T-helper 1 cell treated with Interleukin-12 subunit alpha and Interleukin-12 subunit beta and Interleukin-4 antibody, amounts not matched to agents 30 μg/mL and 1 μg/mL, for 36 hours (primary cell): ENCODE data around the gene B9D1.

ENCODE experiments used
- H3K27ac Mint-ChIP-seq: one replicate; pipeline ENCODE4 v1.8.0; 2021; ENCODE audit warnings: mild to moderate bottlenecking, mixed read lengths
- H3K27me3 Mint-ChIP-seq: one replicate; pipeline ENCODE4 v1.8.0; 2021; ENCODE audit warnings: low read depth, mixed read lengths
- H3K36me3 Mint-ChIP-seq: one replicate; pipeline ENCODE4 v1.8.0; 2021; ENCODE audit warnings: low read depth, mixed read lengths
- H3K4me1 Mint-ChIP-seq: one replicate; pipeline ENCODE4 v1.8.0; 2021; ENCODE audit warnings: low read depth, mixed read lengths
- H3K4me3 Mint-ChIP-seq: one replicate; pipeline ENCODE4 v1.8.0; 2021; ENCODE audit warnings: mild to moderate bottlenecking, moderate library complexity, mixed read lengths
- H3K9me3 Mint-ChIP-seq: one replicate; pipeline ENCODE4 v1.8.0; 2021; ENCODE audit warnings: mixed read lengths

Gene B9D1

DNA sequence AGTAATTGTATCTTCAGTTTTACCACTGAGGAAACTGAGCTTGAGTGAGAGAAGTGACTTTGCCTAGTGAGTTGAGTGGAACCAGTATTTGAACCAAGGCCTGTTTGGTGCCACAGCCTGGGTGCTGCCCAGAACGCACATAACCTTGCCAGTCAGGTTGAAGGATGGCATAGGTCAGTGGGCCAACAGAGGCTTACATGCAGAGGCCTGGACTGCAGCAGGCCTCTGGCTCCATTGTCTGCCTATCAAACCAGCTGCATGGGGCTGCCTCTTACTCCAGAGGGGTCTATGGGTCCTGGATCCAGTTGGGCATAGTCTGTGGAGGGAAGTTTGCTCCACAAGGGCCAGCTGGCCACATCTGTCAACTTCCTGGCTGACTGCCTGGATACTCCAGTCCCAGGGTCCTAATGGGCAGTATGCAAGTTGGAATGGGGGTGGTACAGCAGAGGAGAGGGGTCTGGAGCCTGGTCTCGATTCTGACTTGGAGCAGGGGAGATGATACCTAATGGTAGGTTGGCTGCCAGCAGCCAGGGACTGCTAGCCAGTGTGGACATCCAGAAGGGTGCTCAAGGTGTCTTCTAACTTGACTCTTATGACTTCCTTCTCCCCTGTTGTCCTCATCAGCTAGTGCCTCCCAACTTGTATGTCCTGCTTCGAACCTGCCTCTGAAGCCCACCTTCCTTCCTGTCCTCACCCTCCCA lies 37.4 kb upstream of the B9D1 start:
- H3K4me1 Mint-ChIP-seq: peaks cover 3% of the 10 kb centered on the region
- no peaks in the 10 kb centered on the region for H3K36me3 Mint-ChIP-seq
- no peaks in the 10 kb centered on the region for H3K9me3 Mint-ChIP-seq
- H3K4me3 Mint-ChIP-seq: no peak overlapping the region
- H3K27ac Mint-ChIP-seq: no peak overlapping the region
- H3K27me3 Mint-ChIP-seq: peaks cover 25% of the 10 kb centered on the region

DNA sequence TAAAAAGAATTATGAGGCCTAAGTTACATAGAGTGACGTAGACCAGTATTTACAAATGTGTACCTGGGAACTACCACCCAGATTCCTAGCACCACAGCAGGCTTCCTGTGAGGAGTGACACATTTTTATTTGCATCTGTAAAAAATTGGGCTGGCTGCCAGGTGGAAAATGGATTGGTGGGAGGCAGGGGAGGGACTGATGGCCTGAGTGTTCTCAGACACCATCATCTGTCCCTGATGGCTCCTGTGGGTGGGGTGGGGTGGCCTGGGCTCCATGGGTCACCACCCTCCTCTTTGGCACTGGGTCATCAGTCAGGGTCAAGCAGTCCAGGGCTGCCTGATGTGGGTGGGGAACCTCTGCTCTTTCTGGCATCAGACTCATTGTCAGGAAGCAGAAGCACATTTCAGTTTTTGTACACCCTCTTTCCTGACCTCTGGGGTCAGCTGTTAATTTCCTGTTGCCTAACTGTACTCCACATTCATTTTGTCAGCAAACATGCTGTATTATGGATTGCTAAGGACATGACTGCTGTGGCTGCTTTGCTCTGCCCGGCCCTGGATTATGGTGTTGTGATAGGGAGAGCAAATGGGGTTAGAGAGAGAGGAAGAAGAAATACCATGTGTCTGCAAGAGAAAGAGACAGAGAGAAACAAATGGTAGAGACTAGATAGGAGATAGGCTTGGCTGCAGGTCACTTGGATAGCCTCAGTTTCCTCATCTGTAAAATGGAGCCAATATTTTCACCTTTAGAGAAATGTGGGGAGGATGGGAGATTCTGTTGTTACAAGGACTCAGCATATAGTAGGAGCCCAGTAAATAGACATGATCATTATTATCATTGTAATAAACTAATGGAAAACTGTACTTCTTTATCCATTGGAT lies 36.0 kb upstream of the B9D1 start:
- no peaks in the 10 kb centered on the region for H3K36me3 Mint-ChIP-seq
- no peak overlapping the region for H3K27ac Mint-ChIP-seq

DNA sequence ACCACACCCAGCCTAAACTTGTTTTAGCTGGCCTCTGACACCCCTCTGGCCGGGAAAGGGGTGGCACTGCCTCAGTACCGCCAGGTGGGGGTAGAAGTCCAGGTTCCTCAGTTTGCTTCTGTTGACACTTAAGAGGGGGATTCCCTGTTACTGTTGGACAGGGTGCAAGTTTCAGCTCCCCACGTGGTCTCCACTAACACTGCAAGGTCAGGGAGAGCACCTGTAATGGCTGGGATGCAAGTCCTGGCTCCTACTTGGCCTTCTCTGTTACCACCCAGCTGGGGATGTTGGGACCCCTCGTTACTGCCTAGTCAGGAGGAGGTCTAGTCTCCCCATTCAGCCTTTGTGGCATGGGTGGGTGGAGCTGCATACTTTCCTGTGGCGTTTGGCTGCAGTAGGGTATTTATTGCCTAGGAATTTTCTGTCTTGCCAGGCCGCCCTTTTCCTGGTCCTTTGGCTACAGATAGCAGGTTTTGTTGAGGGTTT lies 35.1 kb upstream of the B9D1 start:
- peaks cover 3% of the 10 kb centered on the region for H3K4me1 Mint-ChIP-seq
- H3K36me3 Mint-ChIP-seq: no peaks in the 10 kb centered on the region
- peaks cover 43% of the 10 kb centered on the region for H3K27me3 Mint-ChIP-seq
- no peak overlapping the region for H3K4me3 Mint-ChIP-seq
- H3K27ac Mint-ChIP-seq: no peak overlapping the region
- no peaks in the 10 kb centered on the region for H3K9me3 Mint-ChIP-seq

More for the DNA sequence above, 36.0 kb upstream of the B9D1 start:
- Mint-ChIP-seq H3K4me3 (no peak overlapping the region), H3K4me1 (peaks cover 3% of the 10 kb centered on the region), H3K9me3 (no peaks in the 10 kb centered on the region), H3K27me3 (peaks cover 36% of the 10 kb centered on the region)

DNA sequence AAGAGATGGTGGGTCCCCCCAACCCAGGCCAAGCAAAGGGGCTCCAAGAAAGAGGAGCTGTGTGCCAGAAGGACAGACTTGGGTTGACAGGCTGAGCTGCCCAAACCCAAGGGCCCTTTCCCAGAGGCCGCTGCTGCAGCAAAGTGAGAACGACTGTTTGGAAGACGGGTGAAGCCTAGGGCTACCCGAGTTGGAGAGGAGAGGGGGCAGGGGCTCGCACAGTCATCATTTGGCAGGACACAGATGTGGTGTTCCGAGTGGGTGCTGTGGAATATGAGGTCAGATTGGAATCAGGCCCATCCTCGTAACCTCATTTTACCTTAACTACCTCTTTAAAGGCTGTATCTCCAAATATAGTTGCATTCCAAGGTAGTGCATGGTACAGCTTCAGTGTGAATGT lies 29.8 kb upstream of the B9D1 start:
- Mint-ChIP-seq H3K36me3 (no peaks in the 10 kb centered on the region), H3K9me3 (no peaks in the 10 kb centered on the region), H3K4me3 (no peak overlapping the region)

DNA sequence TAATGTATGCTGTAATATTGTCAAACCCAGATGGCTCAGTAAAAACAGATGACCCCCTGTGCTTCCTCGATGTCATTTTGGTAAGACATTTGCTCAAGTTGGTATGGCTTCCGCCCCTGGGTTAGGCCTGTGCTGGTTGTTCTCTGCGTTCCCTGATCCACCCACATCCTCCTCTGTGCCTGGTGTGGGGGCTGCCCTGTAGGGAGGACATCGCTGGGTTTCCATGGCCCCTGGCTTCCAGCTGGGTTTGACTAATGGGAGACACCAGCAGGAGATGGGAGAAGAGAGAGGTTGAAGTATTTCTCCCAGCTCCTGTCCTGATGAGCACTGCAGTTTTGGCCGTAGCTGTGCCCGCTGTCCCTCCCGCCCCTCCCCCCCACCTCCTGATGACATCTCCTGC lies 28.9 kb upstream of the B9D1 start:
- Mint-ChIP-seq H3K27ac (no peak overlapping the region), H3K36me3 (no peaks in the 10 kb centered on the region), H3K4me3 (no peak overlapping the region), H3K4me1 (no peaks in the 10 kb centered on the region), H3K9me3 (no peaks in the 10 kb centered on the region), H3K27me3 (peaks cover 65% of the 10 kb centered on the region)

More for the DNA sequence above, 29.8 kb upstream of the B9D1 start:
- no peak overlapping the region for H3K27ac Mint-ChIP-seq
- no peaks in the 10 kb centered on the region for H3K4me1 Mint-ChIP-seq
- peaks cover 69% of the 10 kb centered on the region for H3K27me3 Mint-ChIP-seq

DNA sequence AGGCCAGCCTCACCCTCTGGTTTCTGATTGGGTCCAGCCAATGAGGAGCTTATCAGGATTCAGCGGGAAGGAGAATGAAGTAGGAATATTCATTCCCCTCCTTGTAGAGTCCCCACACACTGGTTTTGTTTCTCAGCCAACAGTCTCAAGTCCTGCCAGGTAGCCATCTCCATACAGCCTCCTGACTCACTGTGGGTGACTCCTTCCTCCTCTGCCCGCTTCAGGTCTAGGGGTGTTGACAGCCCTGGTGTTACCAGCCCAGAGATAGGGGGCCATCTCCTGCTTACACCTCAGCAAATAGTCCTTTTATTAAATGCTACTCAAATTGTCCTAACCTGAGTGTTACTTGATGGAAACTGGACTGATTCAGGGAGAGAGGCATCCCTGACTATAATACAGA lies 28.4 kb upstream of the B9D1 start:
- Mint-ChIP-seq H3K27me3 (peaks cover 63% of the 10 kb centered on the region), H3K4me1 (no peaks in the 10 kb centered on the region), H3K9me3 (no peaks in the 10 kb centered on the region), H3K4me3 (no peak overlapping the region), H3K27ac (no peak overlapping the region), H3K36me3 (no peaks in the 10 kb centered on the region)

DNA sequence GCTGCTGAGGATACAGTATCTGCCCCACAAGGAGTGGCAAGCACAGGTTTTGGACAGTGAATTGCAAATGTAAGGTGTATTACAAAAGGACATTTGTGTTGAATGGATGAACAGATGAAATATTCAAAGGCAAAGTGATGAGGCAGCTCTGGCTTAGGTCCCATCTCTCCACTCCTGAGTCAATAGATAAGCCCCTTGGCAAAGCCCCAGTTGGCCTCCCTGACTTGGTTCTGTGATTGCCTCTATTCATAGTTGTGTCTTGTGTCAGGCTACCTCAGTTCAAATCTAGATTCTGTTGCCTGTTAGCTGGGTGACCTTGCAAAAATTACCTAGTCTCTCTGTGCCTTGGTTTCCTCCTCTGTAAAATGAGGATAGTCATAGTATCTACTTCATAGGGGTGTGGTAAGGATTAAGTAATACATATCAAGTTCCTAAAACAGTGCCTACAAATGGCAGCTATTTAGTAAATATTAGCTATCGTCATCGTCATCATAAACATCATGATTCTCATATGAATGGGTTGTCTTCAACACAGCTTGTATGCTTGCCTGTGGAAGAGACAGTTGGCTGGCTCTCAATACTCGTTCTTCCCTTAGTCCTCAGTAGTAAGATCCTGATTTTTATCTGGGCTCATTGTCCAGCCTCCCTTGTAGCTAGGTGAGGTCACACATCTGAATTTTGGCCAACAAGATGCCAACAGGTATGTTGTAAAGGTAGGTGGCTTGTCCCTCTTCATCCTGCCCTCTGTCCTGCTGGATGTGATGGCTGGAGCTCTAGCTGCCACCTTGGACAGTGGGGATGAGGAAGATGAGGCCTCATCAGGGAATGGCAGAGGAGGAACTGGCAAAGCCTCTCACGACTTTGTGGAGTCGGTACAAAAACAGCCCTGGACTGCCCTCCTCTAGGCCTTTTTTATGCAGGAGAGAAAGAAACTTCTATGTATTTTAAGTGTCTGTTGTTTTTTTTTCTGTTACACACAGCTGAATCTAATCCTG lies 26.6 kb upstream of the B9D1 start:
- Mint-ChIP-seq H3K4me1 (peaks cover 1% of the 10 kb centered on the region), H3K27me3 (peaks cover 51% of the 10 kb centered on the region), H3K36me3 (peaks cover 5% of the 10 kb centered on the region), H3K9me3 (no peaks in the 10 kb centered on the region), H3K4me3 (no peak overlapping the region), H3K27ac (no peak overlapping the region)

DNA sequence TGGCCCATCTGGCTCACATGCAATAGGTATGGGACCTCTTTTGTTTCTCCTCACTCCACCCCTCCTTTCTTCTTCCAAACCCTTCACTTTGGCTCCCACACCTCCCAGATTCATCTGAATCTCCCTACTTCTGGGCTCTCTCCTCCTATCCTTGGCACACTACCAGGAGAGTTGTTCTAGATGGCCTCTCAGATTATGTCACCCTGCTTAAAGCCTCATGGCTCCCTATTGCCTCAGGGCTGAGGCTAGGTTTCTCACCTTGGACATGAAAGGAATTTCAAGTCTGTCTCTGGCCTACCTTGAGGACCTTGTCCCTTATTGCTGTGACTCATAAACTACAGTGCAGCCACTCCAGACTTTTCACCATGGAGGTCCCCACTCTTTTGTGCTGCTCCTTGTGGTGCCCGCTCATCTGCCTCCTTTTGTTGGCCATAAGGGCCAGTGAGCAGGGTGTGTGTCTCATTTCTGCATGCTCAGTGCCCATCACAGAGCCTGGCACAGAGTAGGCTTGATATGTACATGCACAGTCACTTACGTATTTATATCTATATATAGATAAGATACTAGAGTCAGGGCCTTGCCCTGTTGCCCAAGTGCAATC lies 25.5 kb upstream of the B9D1 start:
- Mint-ChIP-seq H3K36me3 (peaks cover 10% of the 10 kb centered on the region), H3K4me3 (no peak overlapping the region), H3K4me1 (peaks cover 2% of the 10 kb centered on the region), H3K27me3 (peaks cover 41% of the 10 kb centered on the region), H3K9me3 (no peaks in the 10 kb centered on the region), H3K27ac (no peak overlapping the region)

DNA sequence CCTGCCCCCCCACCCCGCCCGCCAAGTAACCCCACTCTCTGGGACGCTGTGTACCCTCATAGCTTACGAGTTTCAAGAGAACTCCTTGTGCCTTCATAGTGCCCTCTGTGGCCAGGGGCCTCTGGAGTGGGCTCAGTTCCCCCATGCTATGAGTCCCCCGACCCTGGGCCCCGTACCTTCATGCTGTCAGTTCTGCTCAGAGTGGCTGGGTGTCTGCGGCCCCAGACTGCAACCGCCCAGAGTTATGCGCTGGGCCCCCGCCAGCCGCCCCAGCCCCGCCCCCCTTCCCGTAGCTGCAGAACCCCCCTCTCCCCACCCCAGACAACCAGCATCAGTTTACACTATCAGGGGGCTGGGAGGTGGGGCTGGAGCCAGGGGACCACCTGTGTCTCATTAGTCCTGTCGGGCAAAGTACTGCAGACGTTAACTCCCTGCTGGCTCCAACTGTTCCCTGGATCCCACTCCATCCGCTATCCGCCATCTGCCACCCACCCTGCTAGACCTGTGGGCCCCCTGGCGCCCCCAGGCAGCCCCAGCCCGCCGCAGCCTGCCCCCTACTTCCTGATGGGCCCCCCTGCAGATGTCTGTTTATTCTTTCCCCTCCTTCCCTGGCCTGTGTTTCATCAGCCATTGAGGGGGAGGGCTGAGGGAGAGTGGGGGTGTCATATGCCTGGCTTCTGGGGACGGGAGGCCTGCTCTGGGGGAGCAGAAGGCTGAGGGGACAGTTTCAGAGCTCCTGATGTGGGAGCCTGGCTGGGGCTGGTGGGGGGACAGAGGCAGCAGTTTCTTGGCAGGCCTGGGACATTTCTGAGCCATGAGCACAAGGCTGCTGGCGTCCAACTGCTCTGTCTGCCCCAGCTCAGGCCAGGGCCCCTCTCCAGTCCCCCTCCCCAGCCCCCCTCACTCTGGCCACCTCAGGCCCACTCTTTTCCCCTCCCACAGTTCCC lies 24.7 kb upstream of the B9D1 start, which contains the start of gene MFAP4:
TSS of gene MFAP4 (minus strand) at position 217 of the 947 bp plus-strand sequence. CDS start at position 182, 35 bp downstream.
- H3K9me3 Mint-ChIP-seq: no peaks in the 10 kb centered on the region
- H3K27me3 Mint-ChIP-seq: peaks cover 35% of the 10 kb centered on the region
- peaks cover 2% of the 10 kb centered on the region for H3K4me1 Mint-ChIP-seq
- no peak within 1 kb of the TSS for H3K4me3 Mint-ChIP-seq
- H3K36me3 Mint-ChIP-seq: peaks cover 13% of the 10 kb centered on the region
- no peak within 1 kb of the TSS for H3K27ac Mint-ChIP-seq

DNA sequence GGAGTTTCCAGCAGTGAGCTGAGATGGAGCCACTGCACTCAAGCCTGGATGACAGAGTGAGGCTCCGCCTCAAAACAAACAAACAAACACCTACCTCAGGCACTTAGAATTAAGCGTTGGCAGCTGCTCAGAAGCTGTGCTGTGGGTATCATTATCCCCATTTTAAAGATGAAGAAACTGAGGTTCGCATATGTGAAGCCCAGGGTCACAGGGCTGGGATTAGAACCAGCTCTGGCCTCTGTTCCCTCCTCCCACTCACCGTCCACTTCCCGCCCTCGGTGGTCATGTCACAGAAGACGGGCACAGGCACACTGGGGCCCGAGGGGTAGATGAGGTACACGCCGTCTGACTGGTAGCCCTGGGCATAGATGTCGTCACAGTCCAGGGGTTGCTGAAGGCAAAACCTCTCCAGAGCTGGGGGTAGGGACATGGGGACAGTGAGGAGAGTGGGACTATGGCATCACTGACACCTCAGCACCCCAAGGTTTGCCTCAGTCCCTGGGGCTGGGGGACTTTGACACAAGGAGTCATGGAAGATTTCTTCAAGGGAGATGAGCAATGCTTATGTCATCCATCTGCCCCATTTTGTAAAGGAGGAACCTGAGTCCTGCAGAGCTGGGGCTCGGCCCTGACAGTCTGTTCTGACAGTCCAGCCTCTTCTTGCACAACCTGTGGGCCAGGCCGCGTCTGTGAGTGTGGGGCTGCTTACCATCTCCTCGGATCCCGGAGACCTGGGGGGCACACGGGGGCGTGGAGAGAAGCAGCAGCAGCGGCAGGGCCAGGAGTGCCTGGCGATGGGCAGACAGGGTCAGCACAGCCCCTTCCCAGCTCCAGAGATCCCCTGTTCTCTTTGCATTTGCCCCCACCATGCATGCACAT lies 23.8 kb upstream of the B9D1 start:
- H3K4me3 Mint-ChIP-seq: no peak overlapping the region
- peaks cover 33% of the 10 kb centered on the region for H3K27me3 Mint-ChIP-seq
- H3K4me1 Mint-ChIP-seq: peaks cover 2% of the 10 kb centered on the region
- H3K9me3 Mint-ChIP-seq: no peaks in the 10 kb centered on the region
- peaks cover 15% of the 10 kb centered on the region for H3K36me3 Mint-ChIP-seq
- H3K27ac Mint-ChIP-seq: no peak overlapping the region

DNA sequence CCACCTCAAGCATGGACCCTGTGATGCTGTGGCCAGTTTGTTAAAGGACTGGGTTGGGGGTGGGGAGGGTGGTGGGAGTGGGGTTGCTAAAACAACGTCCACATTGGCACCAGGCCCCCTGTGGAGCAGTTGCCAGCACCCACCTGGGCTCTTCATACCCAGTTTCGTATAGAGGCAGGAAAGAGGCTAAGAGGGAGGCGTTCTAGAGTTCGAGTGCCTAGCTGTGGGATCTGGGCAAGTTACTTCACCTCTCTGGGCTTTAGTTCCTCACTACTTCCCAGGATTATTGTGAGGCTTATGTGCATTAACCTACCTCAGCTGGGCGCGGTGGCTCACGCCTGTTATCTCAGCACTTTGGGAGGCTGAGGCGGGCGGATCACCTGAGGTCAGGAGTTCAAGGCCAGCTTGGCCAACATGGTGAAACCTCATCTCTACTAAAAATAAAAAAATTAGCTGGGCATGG lies 23.0 kb upstream of the B9D1 start:
- Mint-ChIP-seq H3K36me3 (peaks cover 21% of the 10 kb centered on the region), H3K4me1 (peaks cover 2% of the 10 kb centered on the region), H3K9me3 (no peaks in the 10 kb centered on the region), H3K27me3 (peaks cover 27% of the 10 kb centered on the region), H3K4me3 (no peak overlapping the region), H3K27ac (no peak overlapping the region)

DNA sequence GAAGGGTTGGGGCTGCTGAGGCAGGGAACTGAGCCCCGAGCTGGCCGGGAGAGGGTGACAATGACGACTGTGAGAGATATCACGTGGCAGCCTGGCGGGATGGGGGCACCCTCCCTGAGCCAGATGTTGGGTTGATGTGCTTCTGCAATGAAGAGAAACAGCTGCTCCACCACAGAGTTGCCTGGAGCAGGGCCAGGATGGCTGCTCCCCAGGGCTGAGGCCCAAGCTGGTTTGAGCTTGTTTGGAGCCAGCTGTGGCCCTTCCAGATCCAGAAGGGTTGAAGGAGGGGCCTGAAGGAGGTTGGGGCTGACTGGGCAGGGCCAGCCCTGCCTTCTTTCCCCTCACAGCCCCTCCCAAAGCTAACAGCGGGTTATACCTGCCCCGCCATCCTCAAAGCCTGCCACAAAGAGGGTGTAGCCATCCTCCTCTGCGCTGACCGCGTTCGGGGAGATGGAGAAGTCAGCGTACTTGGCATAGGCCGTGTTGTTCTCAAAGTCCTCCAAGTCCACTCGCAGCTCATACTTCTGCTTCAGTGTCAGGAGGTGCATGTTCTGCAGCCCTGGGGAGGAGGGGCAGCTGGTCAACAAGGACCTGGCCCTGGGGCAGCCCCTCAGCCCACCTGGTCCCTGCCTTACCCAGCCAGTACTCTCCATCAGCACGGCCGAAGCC lies 22.3 kb upstream of the B9D1 start:
- Mint-ChIP-seq H3K36me3 (peaks cover 24% of the 10 kb centered on the region), H3K4me3 (no peak overlapping the region), H3K27ac (no peak overlapping the region), H3K27me3 (peaks cover 21% of the 10 kb centered on the region), H3K9me3 (no peaks in the 10 kb centered on the region), H3K4me1 (peaks cover 2% of the 10 kb centered on the region)
